Measurements from ENCODE around the gene LPP.

DNA sequence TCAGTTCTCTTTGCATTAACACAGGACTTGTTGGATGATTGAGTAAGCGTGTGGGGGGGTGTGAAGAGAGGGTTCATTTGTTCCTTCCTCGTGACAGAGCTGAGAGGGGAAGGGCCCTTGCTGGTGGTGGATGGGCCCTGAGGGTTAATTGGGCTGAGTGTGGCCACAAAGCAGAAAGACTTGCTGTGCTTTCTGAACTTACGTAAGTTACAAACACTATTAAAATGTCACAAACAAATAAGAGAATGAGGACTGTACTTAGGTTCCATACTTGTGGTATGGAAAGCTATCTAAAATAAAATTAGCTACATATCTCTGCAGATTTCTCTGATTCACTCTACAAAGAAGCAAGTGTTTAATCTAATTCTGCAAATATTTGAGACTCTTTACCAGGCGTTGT, 231.3 kb downstream of the LPP start:
- TF ChIP-seq, protein P1, sequence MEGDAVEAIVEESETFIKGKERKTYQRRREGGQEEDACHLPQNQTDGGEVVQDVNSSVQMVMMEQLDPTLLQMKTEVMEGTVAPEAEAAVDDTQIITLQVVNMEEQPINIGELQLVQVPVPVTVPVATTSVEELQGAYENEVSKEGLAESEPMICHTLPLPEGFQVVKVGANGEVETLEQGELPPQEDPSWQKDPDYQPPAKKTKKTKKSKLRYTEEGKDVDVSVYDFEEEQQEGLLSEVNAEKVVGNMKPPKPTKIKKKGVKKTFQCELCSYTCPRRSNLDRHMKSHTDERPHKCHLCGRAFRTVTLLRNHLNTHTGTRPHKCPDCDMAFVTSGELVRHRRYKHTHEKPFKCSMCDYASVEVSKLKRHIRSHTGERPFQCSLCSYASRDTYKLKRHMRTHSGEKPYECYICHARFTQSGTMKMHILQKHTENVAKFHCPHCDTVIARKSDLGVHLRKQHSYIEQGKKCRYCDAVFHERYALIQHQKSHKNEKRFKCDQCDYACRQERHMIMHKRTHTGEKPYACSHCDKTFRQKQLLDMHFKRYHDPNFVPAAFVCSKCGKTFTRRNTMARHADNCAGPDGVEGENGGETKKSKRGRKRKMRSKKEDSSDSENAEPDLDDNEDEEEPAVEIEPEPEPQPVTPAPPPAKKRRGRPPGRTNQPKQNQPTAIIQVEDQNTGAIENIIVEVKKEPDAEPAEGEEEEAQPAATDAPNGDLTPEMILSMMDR (IDR thresholded peaks at IDR 0.05) = no peak
- TF ChIP-seq ZFX (IDR thresholded peaks at IDR 0.05; ENCODE audit: borderline replicate concordance) = no peak

Data from 22Rv1 (cell line).